H1 (cell line): ENCODE results near the gene JPT1. TPM values are rescaled to one million over a fixed set of nuclear protein-coding genes. Genes with fewer than 3 reads are reported as not detected.

Experiments
- CTCF ChIA-PET: fragments of 300-600 bp; sonication (Branson Sonifier 250); formaldehyde crosslinking; loops from one replicate; lab custom pipeline; 2021; ENCODE audit not compliant: partially characterized antibody; lab: Charles Lee
- POLR2A ChIA-PET: fragments of 300-600 bp; sonication (Branson Sonifier 250); formaldehyde crosslinking; loops from one replicate; lab custom pipeline; 2021; ENCODE audit warnings: inconsistent platforms; ENCODE audit not compliant: partially characterized antibody; lab: Charles Lee
- DNase-seq, 2 experiments: peaks; one replicate each; pipeline versions ENCODE4 v3.0.0 to v3.0.0-alpha.2; 2010 to 2022; ENCODE audit warnings: low spot score in 2 of 2, low read depth in 1 of 2, mixed read lengths in 1 of 2
- FAIRE-seq: peaks from 2 replicates; lab custom pipeline; 2011; peaks lifted over from hg19 to GRCh38; lab: Jason Lieb, UNC
- H2AFZ ChIP-seq: 2 replicates; pipeline ENCODE4 v1.8.1; 2012; ENCODE audit warnings: low read length, inconsistent platforms
- H2AK5ac ChIP-seq: 2 replicates; pipeline ENCODE4 v1.6.1; 2013; ENCODE audit warnings: low read depth, low read length
- H2BK120ac ChIP-seq: replicated peaks from 2 replicates; pipeline ENCODE3; 2013; ENCODE audit warnings: low read depth, low read length, inconsistent platforms
- H2BK12ac ChIP-seq: 2 replicates; pipeline ENCODE4 v1.6.1; 2013; ENCODE audit warnings: low read depth, low read length
- H2BK15ac ChIP-seq: 2 replicates; pipeline ENCODE4 v1.6.1; 2013; ENCODE audit warnings: low read length
- H2BK20ac ChIP-seq: 2 replicates; pipeline ENCODE4 v1.6.1; 2013; ENCODE audit warnings: low read length
- H2BK5ac ChIP-seq: 2 replicates; pipeline ENCODE4 v1.6.1; 2013; ENCODE audit warnings: low read depth, low read length
- H3K14ac ChIP-seq: 2 replicates; pipeline ENCODE4 v1.6.1; 2013; ENCODE audit warnings: inconsistent platforms; ENCODE audit not compliant: insufficient read length
- H3K18ac ChIP-seq: 2 replicates; pipeline ENCODE4 v1.6.1; 2013; ENCODE audit warnings: low read length; ENCODE audit errors: extremely low read depth
- H3K23ac ChIP-seq: 2 replicates; pipeline ENCODE4 v1.6.1; 2013; ENCODE audit warnings: inconsistent platforms; ENCODE audit not compliant: insufficient read length
- H3K23me2 ChIP-seq: 2 replicates; pipeline ENCODE4 v1.6.1; 2013; ENCODE audit warnings: low read depth, low read length
- H3K27ac ChIP-seq: 2 replicates; pipeline ENCODE4 v1.6.1; 2011; ENCODE audit warnings: low read depth, low read length, inconsistent platforms
- H3K27me3 ChIP-seq, 4 experiments: replicated peaks in 1 of 4; 1 replicate in 1 of 4; 2 replicates in 3 of 4; pipeline versions ENCODE4 v1.6.1 to v1.8.1; 2011 to 2013; ENCODE audit warnings: low read length in 3 of 4, mild to moderate bottlenecking in 3 of 4, inconsistent platforms in 2 of 4, mixed read lengths in 2 of 4, moderate library complexity in 1 of 4; ENCODE audit not compliant: control insufficient read depth in 3 of 4, insufficient read depth in 3 of 4; ENCODE audit errors: extremely low read depth in 1 of 4
- H3K36me3 ChIP-seq, 4 experiments: 2 replicates each; pipeline versions ENCODE4 v1.6.1 to v1.8.1; 2011 to 2013; ENCODE audit warnings: mild to moderate bottlenecking in 4 of 4, low read length in 3 of 4, moderate library complexity in 2 of 4, control low read depth in 1 of 4, inconsistent platforms in 1 of 4; ENCODE audit not compliant: insufficient read depth in 4 of 4, control insufficient read depth in 2 of 4
- H3K4ac ChIP-seq: replicated peaks from 2 replicates; pipeline ENCODE3; 2013; ENCODE audit warnings: low read length, low read depth, mixed read lengths, inconsistent platforms; ENCODE audit not compliant: insufficient read length
- H3K4me1 ChIP-seq, 4 experiments: replicated peaks in 1 of 4; 1 replicate in 1 of 4; 2 replicates in 3 of 4; pipeline versions ENCODE4 v1.6.1 to v1.8.1; 2011 to 2013; ENCODE audit warnings: low read length in 3 of 4, inconsistent platforms in 2 of 4, mixed read lengths in 1 of 4; ENCODE audit not compliant: insufficient read depth in 4 of 4, control insufficient read depth in 3 of 4
- H3K4me2 ChIP-seq, 2 experiments: 2 replicates each; pipeline versions ENCODE4 v1.6.1 to v1.8.1; 2011 to 2013; ENCODE audit warnings: low read depth in 2 of 2, low read length in 2 of 2, control low read depth in 1 of 2, inconsistent platforms in 1 of 2, mild to moderate bottlenecking in 1 of 2; ENCODE audit not compliant: insufficient read depth in 1 of 2
- H3K4me3 ChIP-seq, 4 experiments: fragments of 200-600, 300-600 bp in 1 of 4; sonication (generic), shearing (Covaris generic), sonication (Bioruptor Twin) in 1 of 4; 2 replicates each; pipeline versions ENCODE4 v1.5.1 to v1.8.1; 2011 to 2016; ENCODE audit warnings: low read length in 4 of 4, low read depth in 3 of 4, control low read depth in 2 of 4, inconsistent platforms in 2 of 4, mild to moderate bottlenecking in 2 of 4, mixed read lengths in 1 of 4, moderate library complexity in 1 of 4; ENCODE audit not compliant: insufficient read depth in 2 of 4; ENCODE audit errors: extremely low read depth in 1 of 4
- H3K56ac ChIP-seq: replicated peaks from 2 replicates; pipeline ENCODE3; 2013; ENCODE audit warnings: low read depth, mild to moderate bottlenecking, mixed read lengths, low read length, inconsistent platforms; ENCODE audit not compliant: insufficient read length
- H3K79me1 ChIP-seq: 2 replicates; pipeline ENCODE4 v1.6.1; 2013; ENCODE audit warnings: low read depth, low read length, control low read depth
- H3K79me2 ChIP-seq, 2 experiments: 2 replicates each; pipeline versions ENCODE4 v1.6.1 to v1.8.1; 2012 to 2013; ENCODE audit warnings: low read length in 2 of 2, mild to moderate bottlenecking in 2 of 2, inconsistent platforms in 1 of 2; ENCODE audit not compliant: insufficient read depth in 2 of 2, control insufficient read depth in 1 of 2
- H3K9ac ChIP-seq, 4 experiments: replicated peaks in 1 of 4; 1 replicate in 1 of 4; 2 replicates in 3 of 4; pipeline versions ENCODE4 v1.6.1 to v1.8.1; 2011 to 2013; ENCODE audit warnings: low read depth in 3 of 4, low read length in 3 of 4, control low read depth in 2 of 4, mild to moderate bottlenecking in 2 of 4, moderate library complexity in 2 of 4, inconsistent platforms in 1 of 4; ENCODE audit errors: extremely low read depth in 1 of 4
- H3K9me3 ChIP-seq, 2 experiments: 2 replicates each; pipeline versions ENCODE4 v1.6.1 to v1.8.1; 2012 to 2013; ENCODE audit warnings: mild to moderate bottlenecking in 2 of 2, moderate library complexity in 2 of 2, control low read depth in 1 of 2, inconsistent platforms in 1 of 2, low read depth in 1 of 2, low read length in 1 of 2, mixed read lengths in 1 of 2; ENCODE audit not compliant: insufficient read depth in 2 of 2
- H4K20me1 ChIP-seq, 2 experiments: replicated peaks in 1 of 2; 2 replicates each; pipeline versions ENCODE3 to v1.8.1; 2011 to 2013; ENCODE audit warnings: inconsistent platforms in 2 of 2, low read length in 2 of 2, mild to moderate bottlenecking in 1 of 2; ENCODE audit not compliant: insufficient read depth in 2 of 2, control insufficient read depth in 1 of 2
- H4K5ac ChIP-seq: 2 replicates; pipeline ENCODE4 v1.6.1; 2013; ENCODE audit warnings: low read length, low read depth, mixed read lengths, inconsistent platforms; ENCODE audit not compliant: insufficient read length
- H4K8ac ChIP-seq: 2 replicates; pipeline ENCODE4 v1.8.0; 2013; ENCODE audit warnings: mild to moderate bottlenecking, moderate library complexity, low read length, inconsistent platforms; ENCODE audit not compliant: insufficient read depth; ENCODE audit errors: extremely low read depth
- H4K91ac ChIP-seq: replicated peaks from 2 replicates; pipeline ENCODE3; 2013; ENCODE audit warnings: low read length, mixed read lengths, inconsistent platforms; ENCODE audit not compliant: insufficient read length
- CHD2 ChIP-seq: IDR thresholded peaks from 2 replicates; pipeline ENCODE4 v1.6.1; 2012; ENCODE audit warnings: low read length, improper control_type of control experiment
- CREB1 ChIP-seq: IDR thresholded peaks from 2 replicates; pipeline ENCODE4 v1.6.1; 2012; ENCODE audit warnings: inconsistent platforms
- EGR1 ChIP-seq: IDR thresholded peaks from 2 replicates; pipeline ENCODE4 v1.6.1; 2011; ENCODE audit warnings: low read depth, low read length, borderline replicate concordance
- KDM5A ChIP-seq: fragments of 200-600 bp; IDR thresholded peaks from 2 replicates; pipeline ENCODE4 v1.7.1; 2012; ENCODE audit warnings: mild to moderate bottlenecking, low read length, inconsistent platforms, mixed read lengths
- POLR2AphosphoS5 ChIP-seq: IDR thresholded peaks from 2 replicates; pipeline ENCODE4 v1.6.1; 2011; ENCODE audit warnings: low read depth, low read length
- RBBP5 ChIP-seq: IDR thresholded peaks from 2 replicates; pipeline ENCODE4 v1.7.1; 2012; ENCODE audit warnings: low read depth, mild to moderate bottlenecking, inconsistent platforms, low read length, moderate library complexity, borderline replicate concordance
- RNF2 ChIP-seq: fragments of 200-900, 300-1000 bp; sonication (generic); IDR thresholded peaks from 2 replicates; pipeline ENCODE4 v1.7.1; 2016; ENCODE audit warnings: borderline replicate concordance, low read depth, mild to moderate bottlenecking, antibody characterized with exemption, low read length; ENCODE audit not compliant: poor library complexity, severe bottlenecking; ENCODE audit errors: missing control alignments
- SAP30 ChIP-seq: fragments of 300-600 bp; sonication (generic); IDR thresholded peaks from 2 replicates; pipeline ENCODE4 v1.7.1; 2012; ENCODE audit warnings: low read length, moderate library complexity, mild to moderate bottlenecking, inconsistent platforms; ENCODE audit not compliant: insufficient read depth, insufficient replicate concordance
- SIN3A ChIP-seq, 2 experiments: IDR thresholded peaks in 1 of 2; conservative IDR thresholded peaks in 1 of 2; 2 replicates each; pipeline ENCODE4 v1.6.1; 2011 to 2012; ENCODE audit warnings: low read length in 2 of 2, improper control_type of control experiment in 1 of 2, low read depth in 1 of 2, mild to moderate bottlenecking in 1 of 2
- SRF ChIP-seq: IDR thresholded peaks from 2 replicates; pipeline ENCODE4 v1.6.1; 2011; ENCODE audit warnings: mild to moderate bottlenecking, low read depth, low read length, moderate library complexity
- TAF1 ChIP-seq: IDR thresholded peaks from 2 replicates; pipeline ENCODE4 v1.6.1; 2011; ENCODE audit warnings: mild to moderate bottlenecking, low read depth, low read length
- WGBS, 2 experiments: shearing (Covaris generic) in 1 of 2; methylation state at CpG; one replicate each; pipeline versions ENCODE4 v1.1.6 to v1.1.7; 2013 to 2015; ENCODE audit warnings: low lambda C conversion rate in 2 of 2, mixed read lengths in 2 of 2, inconsistent platforms in 1 of 2, low coverage in 1 of 2, missing lambda C conversion rate in 1 of 2; ENCODE audit not compliant: insufficient replicate concordance in 2 of 2, insufficient coverage in 1 of 2, insufficient read length in 1 of 2; ENCODE audit errors: extremely low coverage in 1 of 2, missing lambda C conversion rate in 1 of 2; 5-methylcytosine and 5-hydroxymethylcytosine counted together
- polyA plus RNA-seq, 7 experiments: library from polyadenylated mRNA; depleted of rRNA in 3 of 7; stranded (reverse) in 5 of 7; unstranded in 2 of 7; fragments of >200 nt in 5 of 7; fragments of 200-250 nt in 2 of 7; gene quantifications; 1 replicate in 5 of 7; 2 replicates in 1 of 7; 4 replicates in 1 of 7; pipeline versions ENCODE4 v1.2.1 to v1.2.3, GENCODE V29; 2011 to 2013; ENCODE audit warnings: missing spikeins in 2 of 7, mixed read lengths in 2 of 7
- total RNA-seq: library from RNA; stranded (reverse); fragmentation: NEBNext Ultra II Directional; extraction: Animal tissue kit (Norgen Biotek cat#: 25700); gene quantifications from 2 replicates; pipeline ENCODE4 v1.2.1, GENCODE V29; 2021

Gene JPT1
- total and polyA plus RNA-seq, 2 of the 8 experiments (the other 6 are each of a cell fraction or from before 2014, with no cell fraction given), result 154 to 369 TPM

GRCh38 chr17:75097865-75098264, 56.4 kb downstream of the JPT1 start:
- H3K23me2 ChIP-seq, result no peaks in the 10 kb centered on the region
- TF ChIP-seq CHD2, result no peak
- TF ChIP-seq EGR1, result no peak
- no peak for TF ChIP-seq RNF2
- no peak for TF ChIP-seq KDM5A
- TF ChIP-seq SRF, result no peak
- TF ChIP-seq SIN3A (conservative IDR thresholded peaks at IDR 0.05 in 1 of 2, IDR thresholded peaks at IDR 0.05 in 1 of 2; ENCODE audit: low read depth in 1 of 2, low read length in 2 of 2), result no peak
- no peak for TF ChIP-seq SAP30
- TF ChIP-seq RBBP5, result no peak
- no peak for TF ChIP-seq CREB1
- no peak for TF ChIP-seq POLR2AphosphoS5
- no peak for TF ChIP-seq TAF1
- H3K4me2 ChIP-seq, result no peak overlapping the region
- WGBS, 2 experiments, result 96% methylated on average over 7 of the region's 7 CpGs; no CpG with 5 or more reads in 1 of the 2 experiments
- H2AK5ac ChIP-seq, result no peak overlapping the region
- H4K5ac ChIP-seq, result no peak overlapping the region
- H3K4ac ChIP-seq, result no peak overlapping the region
- H3K14ac ChIP-seq, result no peak overlapping the region
- H3K36me3 ChIP-seq, result peaks cover 0 to 9% (median 4%) of the 10 kb centered on the region in 4 experiments; a peak in 5 of 8 replicates
- no peak overlapping the region for H3K9ac ChIP-seq
- H2AFZ ChIP-seq, result no peak overlapping the region
- H4K20me1 ChIP-seq, result no peaks in the 10 kb centered on the region
- no peak overlapping the region for H3K4me3 ChIP-seq
- H3K56ac ChIP-seq, result no peak overlapping the region
- DNase-seq, result no peak
- peaks cover 0 to 3% of the 10 kb centered on the region in 2 experiments; a peak in 2 of 4 replicates for H3K9me3 ChIP-seq
- no peaks in the 10 kb centered on the region for H3K79me2 ChIP-seq
- no peak for FAIRE-seq
- H2BK5ac ChIP-seq, result no peak overlapping the region
- peaks cover 0 to 5% (median 2%) of the 10 kb centered on the region in 4 experiments; a peak in 3 of 7 replicates for H3K4me1 ChIP-seq
- no peak overlapping the region for H2BK15ac ChIP-seq
- H2BK12ac ChIP-seq, result no peak overlapping the region
- no peak overlapping the region for H2BK120ac ChIP-seq
- CTCF ChIA-PET, result interaction anchor here (1.5 to 2.1 kb wide), 4 partner anchors 16 to 43 kb away, joined by 3 to 9 read pairs (median 5); partner anchors contain the start of gene NT5C
- H4K8ac ChIP-seq, result no peak overlapping the region
- H3K79me1 ChIP-seq, result peaks cover 2% of the 10 kb centered on the region; the same call in 1 of the 2 replicates
- H4K91ac ChIP-seq, result no peak overlapping the region
- POLR2A ChIA-PET, result interaction anchor here (0.9 to 8.7 kb wide), 4 partner anchors 8 to 39 kb away, joined by 3 to 32 read pairs (median 4); partner anchors contain the start of gene SLC16A5
- H3K27ac ChIP-seq, result no peak overlapping the region
- no peak overlapping the region for H3K23ac ChIP-seq
- no peaks in the 10 kb centered on the region for H3K27me3 ChIP-seq
- H2BK20ac ChIP-seq, result no peak overlapping the region
- H3K18ac ChIP-seq, result no peak overlapping the region
